ENCODE data around the gene PTPRN2.

DNA sequence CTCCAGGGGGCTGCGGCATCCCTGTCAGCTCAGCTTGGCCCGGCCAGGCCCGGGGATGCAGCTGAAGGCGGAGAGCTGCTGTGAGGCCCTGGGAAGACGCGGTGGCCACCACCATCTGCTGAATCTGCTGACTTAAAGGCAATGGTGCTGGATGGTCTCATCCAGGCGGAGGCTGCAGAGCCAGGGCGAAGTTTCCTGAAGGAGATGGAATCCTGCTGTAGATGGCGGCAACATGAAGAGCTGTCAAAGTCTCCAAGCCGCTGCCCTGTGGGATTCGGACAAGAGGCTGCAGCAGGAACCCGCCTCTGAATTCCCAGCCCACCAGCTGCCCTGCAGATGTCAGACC lies 200.1 kb downstream of the PTPRN2 start:
- TF ChIP-seq SIN3A (conservative IDR thresholded peaks at IDR 0.05 in 1 of 2, IDR thresholded peaks at IDR 0.05 in 1 of 2; ENCODE audit: low read depth in 1 of 2, low read length in 2 of 2) (no peak), SUZ12 (IDR thresholded peaks at IDR 0.05; ENCODE audit: low read length) (no peak)

Measured in H1 (cell line).